Stimulated activated CD8-positive, alpha-beta memory T cell treated with anti-CD3 and anti-CD28 coated beads, Interleukin-2, amount 100 ng/mL, for 48 hours (primary cell): ENCODE measurements around the gene ZNF98.

ENCODE experiments used
- DNase-seq, 2 donors: peaks; one replicate each; pipeline ENCODE4 v3.0.0-alpha.2; 2020; ENCODE audit warnings: low read depth in 2 of 2

Gene ZNF98

GRCh38 chr19:22422211-22422610, at the start of gene ZNF98:
Gene ZNF98, minus strand, starts transcription at chr19:22422346. Its CDS starts 122 bp downstream, at chr19:22422224.
- DNase-seq, result no peak

GRCh38 chr19:22446605-22447004, 24.5 kb upstream of the ZNF98 start:
- no peak for DNase-seq

GRCh38 chr19:22438011-22438410, 15.9 kb upstream of the ZNF98 start:
- DNase-seq, result no peak

- no peak for DNase-seq
Measured at GRCh38 chr19:22427960-22428913, 6.1 kb upstream of the ZNF98 start.

- no peak for DNase-seq
Measured at GRCh38 chr19:22427547-22427946, 5.4 kb upstream of the ZNF98 start.

- DNase-seq, result no peak
Measured at GRCh38 chr19:22426901-22427300, 4.8 kb upstream of the ZNF98 start.

GRCh38 chr19:22421797-22422196, 349 bp downstream of the ZNF98 start:
- no peak for DNase-seq

GRCh38 chr19:22354665-22355064, 67.5 kb downstream of the ZNF98 start:
- DNase-seq, result no peak
